HUES6 (cell line): Measurements from ENCODE around the gene CTSZ.

Experiments used
- H3K27ac ChIP-seq: 2 replicates; pipeline ENCODE4 v1.7.0; 2013; ENCODE audit warnings: low read depth, mild to moderate bottlenecking, low read length, inconsistent platforms
- H3K27me3 ChIP-seq: 2 replicates; pipeline ENCODE4 v1.6.1; 2013; ENCODE audit warnings: low read length; ENCODE audit not compliant: control insufficient read depth, insufficient read depth
- H3K36me3 ChIP-seq: 2 replicates; pipeline ENCODE4 v1.6.1; 2013; ENCODE audit warnings: low read length; ENCODE audit not compliant: control insufficient read depth, insufficient read depth
- H3K4me1 ChIP-seq: 2 replicates; pipeline ENCODE4 v1.6.1; 2013; ENCODE audit warnings: low read length; ENCODE audit not compliant: control insufficient read depth, insufficient read depth
- H3K4me3 ChIP-seq: 2 replicates; pipeline ENCODE4 v1.5.1; 2013; ENCODE audit warnings: low read depth, low read length
- H3K9ac ChIP-seq: one replicate; pipeline ENCODE4 v1.6.1; 2013; ENCODE audit warnings: mild to moderate bottlenecking, low read length
- H3K9me3 ChIP-seq: 2 replicates; pipeline ENCODE4 v1.6.1; 2013; ENCODE audit warnings: low read depth, low read length; ENCODE audit not compliant: control insufficient read depth, insufficient read depth

The CTSZ gene

DNA sequence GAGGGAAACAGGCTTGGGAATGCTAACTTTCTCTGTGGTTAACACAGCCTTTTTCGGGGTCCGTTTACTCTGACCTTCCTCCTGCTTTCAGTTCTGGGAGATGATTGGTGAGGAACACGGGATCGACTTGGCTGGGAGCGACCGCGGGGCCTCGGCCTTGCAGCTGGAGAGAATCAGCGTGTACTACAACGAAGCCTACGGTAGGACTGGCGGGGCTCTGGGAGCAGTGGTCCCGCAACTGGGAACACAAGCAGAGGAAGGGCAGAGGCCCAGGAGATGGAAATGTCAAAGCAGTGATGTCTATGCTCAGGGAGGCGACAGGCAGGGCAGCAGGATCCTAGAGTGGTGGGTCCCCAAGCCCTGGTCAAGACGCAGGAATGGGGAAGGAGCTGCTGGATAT, 15.7 kb upstream of the CTSZ start:
- Histone ChIP-seq H3K27me3 (peaks cover 25% of the 10 kb centered on the region; the same call in 1 of the 2 replicates), H3K4me1 (peaks cover 13% of the 10 kb centered on the region; the same call in 1 of the 2 replicates), H3K9me3 (no peaks in the 10 kb centered on the region), H3K9ac (no peak overlapping the region), H3K4me3 (no peak overlapping the region), H3K36me3 (peaks cover 40% of the 10 kb centered on the region), H3K27ac (no peak overlapping the region)

DNA sequence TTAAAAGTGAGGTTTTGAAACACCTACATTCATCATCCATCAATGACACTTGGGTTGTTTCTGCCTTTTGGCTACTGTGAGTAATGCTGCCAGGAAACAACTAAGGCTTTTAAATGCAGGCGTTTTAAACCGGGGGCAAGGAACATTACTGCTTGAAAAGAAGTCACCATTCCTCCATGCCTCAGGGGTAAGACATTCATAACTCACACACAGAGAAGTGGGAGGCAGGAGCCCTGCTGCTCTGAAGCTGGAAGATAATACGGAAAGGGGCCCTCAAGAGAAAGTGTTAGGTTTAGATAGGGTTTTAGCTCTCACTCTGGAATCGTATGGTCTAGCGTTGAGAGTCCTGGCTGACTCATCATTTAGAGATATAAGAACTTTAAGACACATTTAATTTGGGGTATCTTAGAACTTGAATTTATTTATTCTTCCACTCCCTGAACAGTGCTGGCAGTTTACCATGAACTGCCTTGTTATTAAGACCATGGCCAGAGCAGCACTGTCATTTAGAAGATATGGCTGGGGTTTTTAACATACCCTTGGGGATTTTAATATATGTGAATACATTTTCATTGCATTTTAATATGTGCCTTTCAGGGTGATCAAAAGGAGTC, 14.0 kb upstream of the CTSZ start:
- H3K4me3 ChIP-seq = no peak overlapping the region
- H3K9ac ChIP-seq = no peak overlapping the region
- H3K9me3 ChIP-seq = no peaks in the 10 kb centered on the region
- H3K36me3 ChIP-seq = peaks cover 26% of the 10 kb centered on the region
- H3K27me3 ChIP-seq = peaks cover 8% of the 10 kb centered on the region; the same call in 1 of the 2 replicates
- no peak overlapping the region for H3K27ac ChIP-seq
- H3K4me1 ChIP-seq = peaks cover 13% of the 10 kb centered on the region; the same call in 1 of the 2 replicates

DNA sequence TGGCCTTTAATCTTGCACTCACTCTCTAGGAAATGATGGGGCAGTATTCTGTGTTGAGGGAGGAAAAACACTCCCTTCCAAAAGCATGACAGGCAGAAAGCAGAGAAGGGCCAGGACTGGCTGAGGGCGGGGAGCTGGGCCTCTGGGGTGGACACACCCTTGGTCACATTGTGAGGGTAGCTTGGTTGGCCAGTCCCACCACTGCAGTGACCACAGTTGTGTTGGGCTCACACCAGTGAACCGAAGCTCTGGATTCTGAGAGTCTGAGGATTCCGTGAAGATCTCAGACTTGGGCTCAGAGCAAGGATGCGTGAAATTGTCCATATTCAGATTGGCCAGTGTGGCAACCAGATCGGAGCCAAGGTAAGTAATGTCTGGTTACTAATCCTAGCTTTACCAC, 12.2 kb upstream of the CTSZ start, which contains the start of gene TUBB1:
TUBB1 (plus strand) TSS at position 213 of the 400 bp plus-strand sequence; CDS start at position 307, 94 bp downstream.
- H3K27me3 ChIP-seq = no peaks in the 10 kb centered on the region; the same call in 1 of the 2 replicates
- H3K36me3 ChIP-seq = peaks cover 10% of the 10 kb centered on the region
- H3K4me3 ChIP-seq = no peak within 1 kb of the TSS
- no peak within 1 kb of the TSS for H3K27ac ChIP-seq
- H3K9me3 ChIP-seq = no peaks in the 10 kb centered on the region
- no peak within 1 kb of the TSS for H3K9ac ChIP-seq
- H3K4me1 ChIP-seq = peaks cover 10% of the 10 kb centered on the region; the same call in 1 of the 2 replicates

DNA sequence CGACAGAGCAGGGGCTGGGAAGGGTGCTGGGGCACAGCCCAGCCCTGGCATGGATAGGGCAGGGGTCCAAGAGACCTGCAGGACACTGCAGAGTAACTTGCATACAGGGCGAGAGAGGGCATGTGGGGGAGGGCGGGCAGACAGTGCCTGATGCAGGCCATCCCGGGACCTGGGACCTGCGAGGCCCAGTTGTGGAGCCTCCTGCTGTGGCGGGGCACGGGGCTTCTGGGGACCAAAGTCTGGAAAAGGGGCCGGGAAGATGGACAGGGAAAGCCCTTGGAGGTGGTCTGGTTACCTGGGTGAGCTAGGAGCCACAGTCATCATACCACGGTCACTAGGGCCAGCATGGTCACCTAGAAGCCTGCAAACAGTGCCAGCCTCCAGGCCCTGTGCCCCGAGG, 11.8 kb upstream of the CTSZ start:
- H3K4me3 ChIP-seq = no peak overlapping the region
- no peak overlapping the region for H3K27ac ChIP-seq
- no peak overlapping the region for H3K9ac ChIP-seq
- H3K36me3 ChIP-seq = peaks cover 6% of the 10 kb centered on the region; the same call in 1 of the 2 replicates
- no peaks in the 10 kb centered on the region for H3K9me3 ChIP-seq
- H3K4me1 ChIP-seq = peaks cover 10% of the 10 kb centered on the region; the same call in 1 of the 2 replicates
- H3K27me3 ChIP-seq = no peaks in the 10 kb centered on the region; the same call in 1 of the 2 replicates

DNA sequence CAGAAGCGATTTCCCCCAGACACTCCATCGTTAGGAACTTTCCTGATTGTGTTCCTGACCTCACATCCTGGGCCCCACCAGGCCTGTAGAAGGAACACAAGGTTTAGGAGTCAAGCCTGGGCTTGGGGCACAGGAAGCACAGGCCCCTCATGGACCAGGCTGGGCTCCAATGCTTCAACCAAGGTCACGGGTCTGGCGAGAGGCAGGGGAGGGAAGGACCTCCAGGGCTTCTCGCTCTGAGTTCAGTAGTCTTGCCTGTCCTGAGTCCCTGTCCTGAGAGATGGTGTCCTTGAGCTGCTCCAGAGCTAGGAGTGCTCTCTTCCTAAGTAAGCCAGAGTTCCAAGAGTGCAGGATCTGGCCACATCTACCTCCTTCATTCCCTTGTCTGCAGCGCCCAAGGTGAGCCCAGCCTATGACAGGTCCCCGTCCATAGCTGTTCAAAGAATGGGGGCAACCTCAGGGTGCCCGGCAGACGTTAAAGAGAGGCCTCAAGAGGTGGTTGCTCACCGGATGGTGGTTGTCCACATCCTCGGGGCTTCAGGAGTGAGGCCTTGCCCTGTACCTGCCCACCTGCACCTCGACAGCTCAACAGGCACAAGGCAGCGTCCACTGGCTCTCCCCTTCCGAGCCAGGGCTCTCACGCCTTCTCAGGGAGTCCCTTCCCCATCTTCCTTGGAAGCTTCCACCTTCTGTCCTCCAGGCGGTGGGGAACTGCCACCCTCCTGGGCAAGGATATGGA, 10.6 kb upstream of the CTSZ start:
- Histone ChIP-seq H3K4me3 (no peak overlapping the region), H3K9me3 (no peaks in the 10 kb centered on the region), H3K27me3 (no peaks in the 10 kb centered on the region; the same call in 1 of the 2 replicates), H3K27ac (no peak overlapping the region), H3K36me3 (no peaks in the 10 kb centered on the region), H3K4me1 (peaks cover 10% of the 10 kb centered on the region; the same call in 1 of the 2 replicates), H3K9ac (no peak overlapping the region)

DNA sequence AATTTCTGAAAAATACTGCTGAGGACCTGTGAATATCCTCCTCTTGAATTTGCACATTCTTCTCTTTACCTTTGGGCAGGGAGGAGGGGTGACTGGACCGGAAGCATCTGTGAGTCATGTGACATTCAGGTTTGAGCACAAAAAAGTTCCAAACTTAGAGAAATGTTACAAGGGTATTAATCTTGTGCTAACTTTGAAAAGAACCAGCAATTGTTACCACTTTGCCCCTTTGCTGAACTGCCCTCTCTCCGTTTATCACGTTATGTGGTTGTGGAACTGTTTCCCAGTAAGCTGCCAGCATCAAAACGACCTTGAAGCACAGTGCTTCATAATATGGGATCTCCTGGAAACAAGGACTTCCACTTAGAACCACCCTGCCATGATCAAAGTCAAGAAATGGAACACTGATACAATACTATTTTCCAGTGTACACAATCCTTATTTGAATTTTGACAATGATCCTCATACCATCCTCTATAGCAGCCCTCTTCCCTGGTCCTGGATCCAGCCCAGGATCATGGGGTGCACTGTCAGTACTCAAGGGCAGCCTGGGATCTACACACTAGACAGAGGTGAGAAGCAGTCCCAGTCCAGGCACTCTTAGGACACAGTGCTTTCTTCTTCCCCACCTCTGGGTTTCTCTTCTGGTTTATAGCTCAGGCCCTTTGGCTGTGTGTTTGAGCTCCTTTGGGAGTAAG, 9.9 kb upstream of the CTSZ start:
- Histone ChIP-seq H3K9me3 (no peaks in the 10 kb centered on the region), H3K27me3 (no peaks in the 10 kb centered on the region; the same call in 1 of the 2 replicates), H3K9ac (no peak overlapping the region), H3K4me3 (no peak overlapping the region), H3K27ac (no peak overlapping the region), H3K36me3 (no peaks in the 10 kb centered on the region), H3K4me1 (peaks cover 10% of the 10 kb centered on the region; the same call in 1 of the 2 replicates)

DNA sequence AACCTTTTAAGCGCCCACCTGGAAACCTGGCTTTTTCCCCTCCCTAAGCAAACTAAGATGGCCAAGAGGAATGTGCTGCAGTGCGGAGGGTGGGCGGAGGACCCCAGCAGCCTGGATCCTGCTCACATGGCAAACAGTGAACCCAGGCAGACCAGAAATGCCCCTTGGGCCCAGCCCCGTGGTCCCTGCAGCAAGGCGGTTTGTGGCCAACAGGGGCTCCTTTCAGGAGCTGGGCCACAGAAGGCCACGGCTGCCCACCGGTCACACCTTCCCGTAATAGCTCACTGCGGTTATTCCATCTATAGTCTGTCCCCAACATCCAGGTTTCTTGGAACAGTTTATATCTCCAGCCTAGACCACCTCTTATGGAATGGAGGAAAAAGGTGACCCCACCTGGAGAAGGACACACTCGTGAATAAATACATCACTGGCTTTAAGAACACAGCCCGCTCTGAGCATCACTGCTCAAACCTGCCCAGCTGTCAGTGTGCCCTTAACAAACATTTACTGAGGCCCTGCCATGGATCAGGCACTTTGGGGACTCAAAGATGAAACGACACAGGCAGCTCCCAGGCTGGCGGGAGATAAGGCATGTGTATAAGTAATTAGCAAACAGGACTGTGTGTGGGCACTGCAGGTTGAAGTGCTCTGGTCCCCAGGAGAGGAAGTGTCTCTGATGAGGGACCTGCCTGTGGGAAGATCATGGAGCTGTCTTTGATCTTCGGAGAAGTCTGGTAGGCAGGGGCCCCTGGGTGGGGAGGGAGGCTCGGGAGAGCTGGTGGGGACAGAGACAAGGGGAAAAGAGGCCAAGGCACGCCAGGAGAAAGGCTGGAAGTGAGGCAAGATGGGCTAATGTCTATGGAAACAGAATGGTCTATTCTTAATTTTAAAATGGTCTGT, 9.0 kb upstream of the CTSZ start:
- Histone ChIP-seq H3K9me3 (no peaks in the 10 kb centered on the region), H3K36me3 (no peaks in the 10 kb centered on the region), H3K27me3 (no peaks in the 10 kb centered on the region; the same call in 1 of the 2 replicates), H3K27ac (no peak overlapping the region), H3K4me3 (no peak overlapping the region), H3K4me1 (peaks cover 8% of the 10 kb centered on the region; the same call in 1 of the 2 replicates), H3K9ac (no peak overlapping the region)

DNA sequence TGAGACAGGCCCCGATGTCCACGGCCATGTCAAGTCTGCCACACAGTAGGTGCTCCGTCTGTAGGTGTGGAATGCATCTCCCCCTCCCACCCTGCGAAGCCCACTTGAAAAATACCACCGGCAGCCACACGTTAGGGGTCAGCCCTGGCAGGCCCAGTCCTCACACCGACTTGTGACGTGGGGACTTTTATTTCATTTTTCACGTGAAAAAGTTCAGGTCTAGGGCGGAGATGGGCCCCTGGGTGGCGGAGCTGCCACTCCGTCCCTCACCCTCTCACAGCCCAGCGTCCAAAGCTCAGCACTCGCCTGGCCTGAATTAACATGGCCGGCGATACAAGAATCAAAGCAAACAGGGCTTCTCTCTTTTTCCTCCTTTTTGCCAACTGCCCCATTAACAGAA, 8.4 kb upstream of the CTSZ start:
- Histone ChIP-seq H3K36me3 (no peaks in the 10 kb centered on the region), H3K27me3 (peaks cover 2% of the 10 kb centered on the region; the same call in 1 of the 2 replicates), H3K4me1 (peaks cover 5% of the 10 kb centered on the region; the same call in 1 of the 2 replicates), H3K27ac (no peak overlapping the region), H3K9me3 (no peaks in the 10 kb centered on the region), H3K4me3 (no peak overlapping the region), H3K9ac (no peak overlapping the region)

DNA sequence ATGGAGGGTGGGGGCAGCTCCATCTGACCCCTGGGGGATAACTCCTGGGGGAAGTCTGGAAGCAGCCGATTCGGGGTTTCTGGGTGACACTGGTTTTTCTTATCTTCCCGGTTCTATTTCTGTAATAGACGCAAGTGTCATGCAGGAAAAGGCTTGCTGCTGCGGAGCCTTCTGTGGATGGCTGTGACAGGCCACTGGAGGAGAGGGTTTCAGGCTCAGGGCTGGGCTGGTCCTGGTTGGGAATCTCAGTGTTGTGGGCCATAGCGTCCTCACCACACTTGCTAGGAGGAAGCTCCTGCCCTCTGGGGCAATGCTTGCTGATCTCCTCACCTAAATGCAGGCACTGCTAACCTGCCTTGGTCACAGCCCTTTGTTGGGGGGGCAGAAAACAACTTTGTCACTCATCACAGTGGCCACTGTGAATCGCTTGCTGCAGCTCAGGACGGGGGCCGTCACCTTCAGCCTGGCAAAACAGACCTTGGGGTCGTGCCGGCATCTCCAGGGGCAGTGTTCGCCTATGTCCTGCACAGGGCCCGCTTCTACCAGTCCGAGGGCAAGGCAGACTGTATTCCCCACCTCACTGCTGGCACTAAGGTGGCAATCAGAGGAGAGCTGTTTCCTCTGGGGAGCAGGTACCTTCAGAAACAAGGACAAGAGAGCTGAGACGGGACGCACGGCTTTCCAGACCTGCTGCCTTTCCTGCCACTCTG, 7.8 kb upstream of the CTSZ start:
- Histone ChIP-seq H3K36me3 (no peaks in the 10 kb centered on the region), H3K9ac (no peak overlapping the region), H3K27ac (no peak overlapping the region), H3K9me3 (no peaks in the 10 kb centered on the region), H3K4me1 (peaks cover 5% of the 10 kb centered on the region; the same call in 1 of the 2 replicates), H3K4me3 (no peak overlapping the region), H3K27me3 (peaks cover 8% of the 10 kb centered on the region; the same call in 1 of the 2 replicates)
